OCI-LY3 (cell line): Measurements from ENCODE around the gene IL36B.

Experiments used
- EZH2phosphoT487 ChIP-seq: fragments of 200-600 bp; shearing (Covaris generic); IDR thresholded peaks from 2 replicates; pipeline ENCODE4 v1.6.1; 2018; ENCODE audit warnings: antibody characterized with exemption, mixed run types, low read depth
- TF ChIP-seq, protein P1 (sequence below): fragments of 200-600, 300-600 bp; sonication (generic); IDR thresholded peaks from 2 replicates; pipeline ENCODE4 v1.5.1; 2014; ENCODE audit warnings: antibody characterized with exemption, low read length, low read depth

DNA sequence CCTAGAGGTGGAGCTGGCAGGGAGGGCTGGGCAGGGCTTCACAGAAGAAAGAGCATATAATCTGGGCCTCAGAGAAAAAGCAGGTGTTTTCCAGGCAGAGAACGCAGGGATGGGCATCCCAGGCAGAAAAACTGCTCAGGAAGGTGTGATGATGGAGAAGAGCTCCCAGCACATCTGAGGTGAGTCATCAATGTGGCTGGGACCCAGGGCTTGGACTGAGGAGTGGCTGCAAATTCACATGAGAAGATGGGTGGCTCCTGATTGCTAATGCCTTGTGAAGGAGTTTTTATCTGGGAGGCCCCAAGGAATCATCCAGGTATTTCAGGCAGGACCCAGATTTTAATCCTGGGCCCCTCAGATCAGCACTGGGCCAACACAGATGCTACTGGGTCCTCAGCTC, 25.3 kb upstream of the IL36B start:
- no peak for TF ChIP-seq EZH2phosphoT487
- TF ChIP-seq, protein P1, sequence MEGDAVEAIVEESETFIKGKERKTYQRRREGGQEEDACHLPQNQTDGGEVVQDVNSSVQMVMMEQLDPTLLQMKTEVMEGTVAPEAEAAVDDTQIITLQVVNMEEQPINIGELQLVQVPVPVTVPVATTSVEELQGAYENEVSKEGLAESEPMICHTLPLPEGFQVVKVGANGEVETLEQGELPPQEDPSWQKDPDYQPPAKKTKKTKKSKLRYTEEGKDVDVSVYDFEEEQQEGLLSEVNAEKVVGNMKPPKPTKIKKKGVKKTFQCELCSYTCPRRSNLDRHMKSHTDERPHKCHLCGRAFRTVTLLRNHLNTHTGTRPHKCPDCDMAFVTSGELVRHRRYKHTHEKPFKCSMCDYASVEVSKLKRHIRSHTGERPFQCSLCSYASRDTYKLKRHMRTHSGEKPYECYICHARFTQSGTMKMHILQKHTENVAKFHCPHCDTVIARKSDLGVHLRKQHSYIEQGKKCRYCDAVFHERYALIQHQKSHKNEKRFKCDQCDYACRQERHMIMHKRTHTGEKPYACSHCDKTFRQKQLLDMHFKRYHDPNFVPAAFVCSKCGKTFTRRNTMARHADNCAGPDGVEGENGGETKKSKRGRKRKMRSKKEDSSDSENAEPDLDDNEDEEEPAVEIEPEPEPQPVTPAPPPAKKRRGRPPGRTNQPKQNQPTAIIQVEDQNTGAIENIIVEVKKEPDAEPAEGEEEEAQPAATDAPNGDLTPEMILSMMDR, result no peak
